HepG2 (cell line): ENCODE measurements around the gene ZSCAN2. TPM values are rescaled to one million over a fixed set of nuclear protein-coding genes. Genes with fewer than 3 reads are reported as not detected.

Experiments used
- DNMT3B ChIP-seq: conservative IDR thresholded peaks from 2 replicates; pipeline ENCODE4 v1.6.1; 2016; ENCODE audit warnings: missing biosample characterization, control low read depth
- FOXA3 ChIP-seq: IDR thresholded peaks from 2 replicates; pipeline ENCODE4 v1.6.1; 2016; ENCODE audit warnings: missing genetic modification reagents, missing compliant biosample characterization
- KAT7 ChIP-seq: IDR thresholded peaks from 2 replicates; pipeline ENCODE4 v1.6.1; 2018; ENCODE audit warnings: borderline replicate concordance, missing compliant biosample characterization
- KDM6A ChIP-seq: IDR thresholded peaks from 2 replicates; pipeline ENCODE4 v1.6.1; 2016; ENCODE audit warnings: low read depth
- LCORL ChIP-seq, 2 experiments: fragments of 450-650 bp in 1 of 2; sonication (generic) in 1 of 2; formaldehyde crosslinking in 1 of 2; IDR thresholded peaks; 2 replicates each; pipeline versions ENCODE4 v1.5.0 to v1.6.1; 2017 to 2020; ENCODE audit warnings: antibody characterized with exemption in 1 of 2, missing genetic modification reagents in 1 of 2
- MXI1 ChIP-seq: IDR thresholded peaks from 3 replicates; pipeline ENCODE4 v1.6.1; 2012; ENCODE audit warnings: low read depth, low read length, inconsistent platforms, borderline replicate concordance
- MZF1 ChIP-seq: sonication (generic); formaldehyde crosslinking; IDR thresholded peaks from 2 replicates; pipeline ENCODE4 v1.8.1; 2023; ENCODE audit warnings: mild to moderate bottlenecking, missing genetic modification reagents, borderline replicate concordance
- NR0B2 ChIP-seq: sonication (generic); formaldehyde crosslinking; IDR thresholded peaks from 2 replicates; pipeline ENCODE4 v1.4.0; 2020; ENCODE audit warnings: mild to moderate bottlenecking, missing genetic modification reagents
- PLRG1 ChIP-seq: fragments of 450-650 bp; conservative IDR thresholded peaks from 2 replicates; pipeline ENCODE4 v1.6.1; 2016
- POLR2G ChIP-seq: fragments of 200-400 bp; formaldehyde crosslinking; IDR thresholded peaks from 2 replicates; pipeline ENCODE4 v1.6.1; 2018; ENCODE audit warnings: mild to moderate bottlenecking, low read depth, low read length, moderate library complexity
- SP5 ChIP-seq: IDR thresholded peaks from 2 replicates; pipeline ENCODE4 v1.6.1; 2016; ENCODE audit warnings: low read depth, borderline replicate concordance
- ZBTB4 ChIP-seq: sonication (generic); formaldehyde crosslinking; IDR thresholded peaks from 2 replicates; pipeline ENCODE4 v1.4.0; 2020; ENCODE audit warnings: missing genetic modification reagents, mild to moderate bottlenecking, borderline replicate concordance
- ZNF318 ChIP-seq: sonication (generic); formaldehyde crosslinking; IDR thresholded peaks from 2 replicates; pipeline ENCODE4 v1.4.0; 2020; ENCODE audit warnings: mild to moderate bottlenecking, missing genetic modification reagents
- ZNF367 ChIP-seq: sonication (generic); formaldehyde crosslinking; IDR thresholded peaks from 2 replicates; pipeline ENCODE4 v1.4.0; 2020; ENCODE audit warnings: missing genetic modification reagents, borderline replicate concordance
- ZNF484 ChIP-seq: sonication (generic); formaldehyde crosslinking; IDR thresholded peaks from 2 replicates; pipeline ENCODE4 v1.5.1; 2020; ENCODE audit warnings: mild to moderate bottlenecking, low read depth, missing genetic modification reagents, borderline replicate concordance
- ZNF550 ChIP-seq: sonication (generic); formaldehyde crosslinking; IDR thresholded peaks from 2 replicates; pipeline ENCODE4 v1.4.0; 2020; ENCODE audit warnings: mild to moderate bottlenecking, missing genetic modification reagents, borderline replicate concordance
- ZNF780A ChIP-seq: sonication (generic); formaldehyde crosslinking; IDR thresholded peaks from 2 replicates; pipeline ENCODE4 v1.8.0; 2022; ENCODE audit warnings: mild to moderate bottlenecking, missing genetic modification reagents, moderate library complexity
- polyA plus RNA-seq, 8 experiments: library from polyadenylated mRNA; depleted of rRNA in 3 of 8; stranded (reverse) in 7 of 8; unstranded in 1 of 8; fragments of >200 nt; fragmentation: Illumina TruSeq in 4 of 8; extraction: Trizol in 4 of 8; gene quantifications; 2 replicates each; pipeline versions ENCODE4 v1.2.1 to v1.2.3, GENCODE V29; 2011 to 2016; ENCODE audit warnings: low read depth in 4 of 8, missing spikeins in 1 of 8, mixed read lengths in 1 of 8; ENCODE audit not compliant: insufficient read depth in 1 of 8
- total RNA-seq, 5 experiments: library from RNA; depleted of rRNA; stranded (reverse); fragments of >200 nt; fragmentation: Illumina TruSeq; extraction: Trizol; gene quantifications; 2 replicates each; pipeline ENCODE4 v1.2.3, GENCODE V29; 2016; ENCODE audit warnings: low read depth in 1 of 5

ZSCAN2 gene
- total and polyA plus RNA-seq, 2 of the 13 experiments (the other 11 are each of a cell fraction or from before 2014, with no cell fraction given): 11.4 to 21.5 TPM

GRCh38 chr15:84600687-84601554 is at the start of gene ZSCAN2 (continued):
- TF ChIP-seq ZNF318 (CRISPR knock-in tag) (no peak), PLRG1 (no peak), KDM6A (CRISPR knock-in tag) (no peak), MXI1 (peak; percentile 38; the same call in 1 of the 3 replicates), DNMT3B (CRISPR knock-in tag) (no peak), SP5 (CRISPR knock-in tag) (no peak), KAT7 (CRISPR knock-in tag) (peak; percentile 58; the same call in 1 of the 2 replicates), MZF1 (CRISPR knock-in tag) (no peak; the same call in 1 of the 2 replicates), ZNF550 (CRISPR knock-in tag) (no peak), ZNF484 (CRISPR knock-in tag) (no peak), POLR2G (peak; percentile 83), ZBTB4 (CRISPR knock-in tag) (no peak), ZNF780A (CRISPR knock-in tag) (no peak), FOXA3 (CRISPR knock-in tag) (no peak), ZNF367 (no peak; the same call in 1 of the 2 replicates), NR0B2 (CRISPR knock-in tag) (no peak), LCORL (IDR thresholded peaks at IDR 0.05) (no peak), LCORL (CRISPR knock-in tag; IDR thresholded peaks at IDR 0.05) (peak; percentile 63; the same call in 1 of the 2 replicates)
